Endothelial cell of umbilical vein (primary cell): ENCODE data around the gene SASH3. TPM values are rescaled to one million over a fixed set of nuclear protein-coding genes. Genes with fewer than 3 reads are reported as not detected.

Source experiments
- BruUV-seq: library from RNA; stranded (reverse); fragments of 400-500 nt; replicated peaks from 2 replicates; lab custom pipeline; 2021; lab: Mats Ljungman, UMichigan
- CTCF ChIA-PET: fragments of 300-600, 350-600 bp; sonication (Branson Sonifier 250); formaldehyde crosslinking; loops from one replicate; lab custom pipeline; 2021; ENCODE audit warnings: antibody characterized with exemption, inconsistent platforms; lab: Charles Lee
- POLR2A ChIA-PET: fragments of 300-600, 350-600 bp; sonication (Branson Sonifier 250); formaldehyde crosslinking; loops from one replicate; lab custom pipeline; 2021; ENCODE audit warnings: antibody characterized with exemption, inconsistent platforms; lab: Charles Lee
- DNase-seq: peaks from one replicate; pipeline ENCODE4 v3.0.0-alpha.2; 2011; ENCODE audit warnings: low read depth, low spot score
- FAIRE-seq: peaks from 2 replicates; lab custom pipeline; 2011; peaks lifted over from hg19 to GRCh38; lab: Jason Lieb, UNC
- H2AFZ ChIP-seq: 2 replicates; pipeline ENCODE4 v1.6.0; 2012; ENCODE audit warnings: low read depth, low read length, control low read depth, inconsistent platforms
- H3K27ac ChIP-seq: 2 replicates; pipeline ENCODE4 v1.5.1; 2011; ENCODE audit warnings: low read depth, mild to moderate bottlenecking, control low read depth, low read length, moderate library complexity; ENCODE audit not compliant: insufficient read depth
- H3K27me3 ChIP-seq, 2 experiments: 2 replicates each; pipeline versions ENCODE4 v1.6.0 to v1.6.1; 2011; ENCODE audit warnings: low read length in 2 of 2, mixed read lengths in 1 of 2; ENCODE audit not compliant: control insufficient read depth in 2 of 2, insufficient read depth in 2 of 2
- H3K36me3 ChIP-seq, 2 experiments: 2 replicates in 1 of 2; 3 replicates in 1 of 2; pipeline ENCODE4 v1.5.1; 2011; ENCODE audit warnings: low read length in 2 of 2, mild to moderate bottlenecking in 1 of 2, moderate library complexity in 1 of 2; ENCODE audit not compliant: control insufficient read depth in 2 of 2, insufficient read depth in 2 of 2; ENCODE audit errors: extremely low read depth in 1 of 2
- H3K4me1 ChIP-seq: 3 replicates; pipeline ENCODE4 v1.5.1; 2011; ENCODE audit warnings: mild to moderate bottlenecking, low read length; ENCODE audit not compliant: control insufficient read depth, insufficient read depth; ENCODE audit errors: extremely low read depth
- H3K4me2 ChIP-seq: 2 replicates; pipeline ENCODE4 v1.6.1; 2011; ENCODE audit warnings: low read length, control low read depth, mixed read lengths; ENCODE audit not compliant: insufficient read depth
- H3K4me3 ChIP-seq, 3 experiments: fragments of 200-600 bp in 1 of 3; sonication (generic), shearing (Covaris generic) in 1 of 3; replicated peaks in 1 of 3; 2 replicates each; pipeline ENCODE4 v1.5.1; 2011 to 2016; ENCODE audit warnings: control low read depth in 3 of 3, low read length in 3 of 3, mild to moderate bottlenecking in 2 of 3, inconsistent platforms in 1 of 3, low read depth in 1 of 3, moderate library complexity in 1 of 3; ENCODE audit not compliant: insufficient read depth in 1 of 3
- H3K79me2 ChIP-seq: 2 replicates; pipeline ENCODE4 v1.6.0; 2012; ENCODE audit warnings: low read length, inconsistent platforms; ENCODE audit not compliant: control insufficient read depth, insufficient read depth
- H3K9ac ChIP-seq: replicated peaks from 2 replicates; pipeline ENCODE3; 2011; ENCODE audit warnings: low read length, control low read depth; ENCODE audit not compliant: insufficient read depth; ENCODE audit errors: extremely low read depth
- H3K9me1 ChIP-seq: replicated peaks from 3 replicates; pipeline ENCODE4 v1.6.0; 2011; ENCODE audit warnings: mild to moderate bottlenecking, low read length; ENCODE audit not compliant: control insufficient read depth, insufficient read depth; ENCODE audit errors: extremely low read depth
- H3K9me3 ChIP-seq: replicated peaks from 2 replicates; pipeline ENCODE4 v1.5.1; 2012; ENCODE audit warnings: low read length, inconsistent platforms; ENCODE audit not compliant: control insufficient read depth, insufficient read depth
- H4K20me1 ChIP-seq: replicated peaks from 2 replicates; pipeline ENCODE3; 2011; ENCODE audit warnings: mild to moderate bottlenecking, low read length; ENCODE audit not compliant: control insufficient read depth, insufficient read depth; ENCODE audit errors: extremely low read depth
- CTCF ChIP-seq, 2 donors: IDR thresholded peaks; 1 replicate in 1 of 2; 2 replicates in 1 of 2; pipeline ENCODE4 v1.5.1; 2011; ENCODE audit warnings: low read length in 2 of 2, mild to moderate bottlenecking in 2 of 2, moderate library complexity in 2 of 2, control low read depth in 1 of 2, inconsistent platforms in 1 of 2, low read depth in 1 of 2; ENCODE audit not compliant: insufficient read depth in 1 of 2; ENCODE audit errors: extremely low read depth in 1 of 2
- EZH2 ChIP-seq: IDR thresholded peaks from 2 replicates; pipeline ENCODE4 v1.6.1; 2012; ENCODE audit warnings: borderline replicate concordance, low read depth, mild to moderate bottlenecking, moderate library complexity, low read length, inconsistent platforms; ENCODE audit not compliant: severe bottlenecking
- FOS ChIP-seq: IDR thresholded peaks from 2 replicates; pipeline ENCODE4 v1.6.1; 2011; ENCODE audit warnings: mild to moderate bottlenecking, low read length, moderate library complexity, borderline replicate concordance; ENCODE audit not compliant: insufficient read depth
- GATA2 ChIP-seq: IDR thresholded peaks from 2 replicates; pipeline ENCODE4 v1.7.0; 2011; ENCODE audit warnings: low read depth, mild to moderate bottlenecking, moderate library complexity, mixed read lengths, low read length; ENCODE audit not compliant: insufficient read length, insufficient read depth
- JUN ChIP-seq: IDR thresholded peaks from 2 replicates; pipeline ENCODE4 v1.6.1; 2011; ENCODE audit warnings: borderline replicate concordance, low read depth; ENCODE audit not compliant: insufficient read length, insufficient read depth
- MAX ChIP-seq: IDR thresholded peaks from 2 replicates; pipeline ENCODE4 v1.6.1; 2011; ENCODE audit not compliant: insufficient read depth, insufficient read length
- MYC ChIP-seq: IDR thresholded peaks from one replicate; pipeline ENCODE4 v1.6.1; 2011; ENCODE audit warnings: mild to moderate bottlenecking, low read depth, low read length
- POLR2A ChIP-seq: IDR thresholded peaks from 2 replicates; pipeline ENCODE4 v1.6.1; 2012; ENCODE audit warnings: low read depth, mild to moderate bottlenecking, control low read depth, low read length
- POLR2AphosphoS5 ChIP-seq: IDR thresholded peaks from 2 replicates; pipeline ENCODE4 v1.6.1; 2012; ENCODE audit warnings: low read depth, mild to moderate bottlenecking, control low read depth, low read length, moderate library complexity; ENCODE audit not compliant: insufficient read depth
- dilution Hi-C: fragments of 300-500 bp; cut with MboI; formaldehyde crosslinking; loops from one replicate; pipeline ENCODE4 v1.15.0; 2019; ENCODE audit warnings: low sequenced_read_pairs; ENCODE audit not compliant: extremely low pct_ligation_motif_present
- intact Hi-C: fragments of 100-400 bp; cut with micrococcal nuclease; formaldehyde crosslinking; loops from one replicate; pipeline ENCODE4 v1.10.0; 2022
- polyA plus RNA-seq, 4 experiments: library from polyadenylated mRNA; depleted of rRNA in 3 of 4; stranded (reverse) in 3 of 4; unstranded in 1 of 4; fragments of >200 nt; gene quantifications; 2 replicates each; pipeline versions ENCODE4 v1.2.1 to v1.2.3, GENCODE V29; 2011 to 2012; ENCODE audit warnings: missing spikeins in 1 of 4
- total RNA-seq: library from RNA; stranded (reverse); gene quantifications from 2 replicates; pipeline ENCODE4 v1.2.3, GENCODE V29; 2021

The SASH3 gene
- total and polyA plus RNA-seq, 2 donors (not counting 3 experiments of a cell fraction or from before 2014, with no cell fraction given): not detected

- DNase-seq (no peak), FAIRE-seq (peak; percentile 47)
- intact Hi-C loops (no loop called here), dilution Hi-C loops (no loop called here)
- Histone ChIP-seq H4K20me1 (no peaks in the 10 kb centered on the region), H3K4me2 (no peak overlapping the region), H2AFZ (no peak overlapping the region), H3K27ac (no peak overlapping the region), H3K79me2 (no peaks in the 10 kb centered on the region), H3K9me3 (no peaks in the 10 kb centered on the region), H3K27me3 (no peaks in the 10 kb centered on the region), H3K36me3 (no peaks in the 10 kb centered on the region), H3K9ac (no peak overlapping the region), H3K4me1 (no peaks in the 10 kb centered on the region), H3K4me3 (no peak overlapping the region), H3K9me1 (no peaks in the 10 kb centered on the region)
- TF ChIP-seq CTCF (IDR thresholded peaks at IDR 0.05; ENCODE audit: extremely low read depth in 1 of 2, insufficient read depth in 1 of 2, low read depth in 1 of 2, low read length in 2 of 2) (no peak), JUN (no peak), POLR2A (no peak), MYC (no peak), EZH2 (no peak)
- CTCF ChIA-PET: interaction anchor here (1.5 kb wide), 1 partner anchor 25 kb away, joined by 5 read pairs; no protein-coding TSS in a partner anchor
- no TSS peak for BruUV-seq
- POLR2A ChIA-PET: no interaction called here
Measured at GRCh38 chrX:129797251-129797906, 17.6 kb downstream of the SASH3 start.

GRCh38 chrX:129798456-129798855 is 18.7 kb downstream of the SASH3 start:
- TF ChIP-seq MYC (no peak), GATA2 (no peak), POLR2AphosphoS5 (no peak), JUN (no peak), CTCF (IDR thresholded peaks at IDR 0.05; ENCODE audit: extremely low read depth in 1 of 2, insufficient read depth in 1 of 2, low read depth in 1 of 2, low read length in 2 of 2) (no peak), POLR2A (no peak), MAX (no peak), FOS (no peak), EZH2 (no peak)
- H2AFZ ChIP-seq: no peak overlapping the region
- intact Hi-C loops: no loop called here
- BruUV-seq: no TSS peak
- DNase-seq (no peak), FAIRE-seq (no peak)
- POLR2A ChIA-PET: interaction anchor here (0.5 kb wide), 1 partner anchor 11 kb away, joined by 3 read pairs; no protein-coding TSS in a partner anchor
- no peaks in the 10 kb centered on the region for H3K27me3 ChIP-seq
- no peaks in the 10 kb centered on the region for H3K79me2 ChIP-seq
- H3K4me1 ChIP-seq: no peaks in the 10 kb centered on the region
- H3K4me3 ChIP-seq: no peak overlapping the region
- H3K9me1 ChIP-seq: no peaks in the 10 kb centered on the region
- no peak overlapping the region for H3K4me2 ChIP-seq
- no peaks in the 10 kb centered on the region for H3K36me3 ChIP-seq
- no peaks in the 10 kb centered on the region for H3K9me3 ChIP-seq
- dilution Hi-C loops: no loop called here
- H3K9ac ChIP-seq: no peak overlapping the region
- no peak overlapping the region for H3K27ac ChIP-seq
- no peaks in the 10 kb centered on the region for H4K20me1 ChIP-seq
- CTCF ChIA-PET: interaction anchor here (1.5 kb wide), 1 partner anchor 24 kb away, joined by 5 read pairs; no protein-coding TSS in a partner anchor
